Limb (tissue), 2 donors: Measurements from ENCODE around the gene HSD17B14.
"Not testable (repeated sequence)": the region's sequence is repeated elsewhere in the genome, so short reads cannot be mapped to it uniquely, and the experiment has no call there.

Experiments used
- DNase-seq, 2 donors: peaks; one replicate each; pipeline ENCODE4 v3.0.0-alpha.2; 2016; ENCODE audit errors: extremely low spot score in 2 of 2

Gene HSD17B14

DNA sequence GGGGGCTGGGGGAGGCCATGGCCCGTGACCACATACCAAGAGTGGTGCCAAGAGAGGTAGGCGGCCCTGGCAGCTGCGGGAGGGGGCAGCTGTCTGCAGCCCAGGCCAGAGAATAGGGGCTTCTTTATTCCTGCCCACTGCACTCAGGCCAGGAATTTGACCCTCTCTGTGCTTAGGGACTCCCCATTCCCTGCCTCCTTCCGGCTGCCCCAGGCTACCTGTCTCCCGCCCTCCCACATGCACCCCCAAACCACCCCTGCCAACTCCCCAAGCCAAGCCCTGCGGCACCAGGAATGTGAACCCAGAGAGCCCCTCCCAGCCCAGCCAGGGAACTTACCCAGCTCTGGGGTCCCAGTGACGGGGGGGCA, 31.4 kb upstream of the HSD17B14 start:
- DNase-seq, result peak in 1 of 2 donors; percentile 60

DNA sequence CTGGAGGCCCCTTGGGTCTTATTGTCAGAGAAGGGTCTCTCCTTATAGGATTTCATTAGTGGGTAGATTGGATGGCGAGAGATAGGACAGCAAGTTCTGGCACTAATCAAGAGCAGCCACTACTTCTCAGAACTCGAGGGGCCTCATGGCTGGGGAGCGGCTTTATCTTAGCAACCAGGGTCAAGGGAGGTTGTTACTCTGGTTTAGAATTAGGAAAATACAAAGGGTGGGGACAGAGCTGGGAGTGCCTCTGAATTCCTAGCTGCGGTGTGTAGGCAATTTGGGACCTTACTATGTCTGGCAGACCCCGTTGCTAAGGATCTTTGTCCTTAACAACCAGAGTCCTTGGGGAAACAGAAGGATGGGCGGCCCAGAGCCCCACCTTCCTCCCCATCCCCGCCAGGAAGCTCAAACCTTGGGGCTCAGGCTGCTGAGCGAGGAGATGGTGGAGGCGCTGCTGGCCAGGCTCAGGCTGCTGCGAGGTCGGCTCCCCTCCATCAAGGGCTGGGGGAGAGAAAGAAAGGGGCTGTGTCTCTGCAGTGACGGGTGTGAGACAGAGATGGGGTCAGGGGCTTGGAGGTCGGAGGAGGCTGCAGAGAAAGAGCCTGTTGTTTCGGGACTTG, 30.9 kb upstream of the HSD17B14 start:
- peak; percentile 53 to 68 for DNase-seq

- DNase-seq, result no peak
Observed at GRCh38 chr19:48866692-48867091, 30.4 kb upstream of the HSD17B14 start.

GRCh38 chr19:48862827-48863226, 26.5 kb upstream of the HSD17B14 start:
- DNase-seq, result no peak

DNA sequence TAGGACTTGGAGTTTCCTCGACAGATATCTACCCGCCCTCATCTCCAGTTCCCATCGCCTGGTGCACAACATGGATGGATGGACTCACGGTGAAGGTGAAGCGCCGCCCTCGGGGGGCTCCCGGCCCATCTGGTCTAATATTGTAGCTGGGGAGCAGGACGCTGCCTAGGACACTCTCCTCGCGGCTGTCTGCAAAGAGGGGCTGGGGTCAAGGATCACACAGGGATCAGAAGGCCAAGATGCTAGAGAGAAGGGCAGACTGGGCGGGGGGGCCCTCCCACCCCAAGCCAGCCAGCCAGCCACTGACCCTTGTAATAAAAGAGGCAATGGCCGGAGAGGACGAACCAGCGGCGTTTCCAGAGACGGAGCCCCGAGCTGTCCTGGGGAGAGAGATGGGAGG, 25.0 kb upstream of the HSD17B14 start:
- DNase-seq, result no peak

DNA sequence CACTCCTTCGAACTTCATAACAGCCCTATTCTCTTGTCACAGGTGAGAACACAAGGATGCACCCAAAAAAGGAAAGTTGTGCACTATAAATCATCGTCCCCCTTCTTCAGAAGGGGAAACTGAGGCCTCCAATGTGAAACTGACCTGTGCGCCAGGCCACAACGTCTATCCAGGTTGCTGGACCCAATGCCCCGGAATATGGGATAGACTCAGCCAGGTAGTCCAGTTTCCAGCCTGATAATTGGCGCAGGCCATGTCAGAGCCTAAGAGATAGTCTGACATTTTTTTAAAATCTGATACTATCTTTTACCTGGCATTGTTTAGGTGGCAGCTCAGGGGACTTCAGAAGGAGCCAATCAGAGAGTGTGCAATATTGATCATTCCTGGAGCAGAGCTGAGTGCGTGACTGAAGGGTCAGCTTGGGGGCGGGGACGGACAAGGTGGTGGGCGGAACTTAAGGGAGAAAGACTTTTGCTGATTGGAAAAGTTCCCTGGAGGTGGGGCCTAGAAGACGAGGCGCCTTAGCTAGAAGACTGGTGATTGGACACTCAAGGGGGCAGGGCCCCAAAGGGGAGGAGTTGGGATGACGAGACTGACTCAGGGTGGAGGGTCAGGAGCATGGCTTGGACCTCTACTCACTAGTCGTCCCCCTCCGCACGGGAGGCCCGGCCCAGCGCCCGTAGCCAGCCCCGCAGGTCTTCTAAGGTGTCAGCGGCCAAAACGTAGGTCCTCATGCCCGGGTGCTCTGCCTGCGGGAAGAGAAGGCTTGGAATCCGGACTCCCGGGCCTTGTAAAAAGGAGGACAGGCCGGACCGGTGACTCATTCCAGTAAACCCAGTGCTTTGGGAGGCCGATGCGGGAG, 23.7 kb upstream of the HSD17B14 start:
- DNase-seq, result no peak

DNA sequence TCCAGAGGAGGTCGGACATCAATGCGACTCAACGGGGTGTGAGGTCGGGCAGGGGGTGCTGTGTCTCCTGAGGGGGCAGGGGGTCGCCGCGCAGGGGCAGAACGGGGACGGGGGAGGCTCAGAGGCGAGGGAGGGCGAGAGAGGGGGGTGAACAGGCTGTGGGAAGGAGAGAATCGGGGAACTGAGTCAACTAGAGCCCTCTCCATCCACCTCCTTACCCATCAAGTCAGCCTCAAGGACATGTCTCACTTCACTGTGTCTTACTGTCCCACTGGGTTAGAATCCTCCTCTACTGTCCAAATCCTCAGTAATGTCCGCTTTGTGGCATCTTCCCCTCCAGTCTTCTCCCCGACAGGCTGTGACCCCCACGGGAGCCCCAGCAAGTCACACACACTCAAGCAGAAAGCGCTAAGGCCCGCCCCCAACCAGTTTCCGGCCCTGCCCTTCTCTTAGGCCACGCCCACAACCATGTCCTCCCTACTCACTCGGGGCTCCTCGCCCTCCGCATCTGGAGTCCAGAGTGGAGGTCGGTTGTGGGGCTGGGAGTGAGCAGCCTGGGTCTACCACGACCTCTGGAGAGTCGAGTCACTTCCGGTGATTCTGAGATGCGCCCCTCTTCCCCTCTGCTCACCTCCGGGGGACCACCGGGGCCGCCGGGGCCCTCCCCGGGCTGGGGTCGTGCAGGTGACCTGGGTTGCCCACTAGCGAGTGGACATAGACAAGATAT, 22.9 kb upstream of the HSD17B14 start:
- DNase-seq, result peak in 1 of 2 donors; percentile 61

DNA sequence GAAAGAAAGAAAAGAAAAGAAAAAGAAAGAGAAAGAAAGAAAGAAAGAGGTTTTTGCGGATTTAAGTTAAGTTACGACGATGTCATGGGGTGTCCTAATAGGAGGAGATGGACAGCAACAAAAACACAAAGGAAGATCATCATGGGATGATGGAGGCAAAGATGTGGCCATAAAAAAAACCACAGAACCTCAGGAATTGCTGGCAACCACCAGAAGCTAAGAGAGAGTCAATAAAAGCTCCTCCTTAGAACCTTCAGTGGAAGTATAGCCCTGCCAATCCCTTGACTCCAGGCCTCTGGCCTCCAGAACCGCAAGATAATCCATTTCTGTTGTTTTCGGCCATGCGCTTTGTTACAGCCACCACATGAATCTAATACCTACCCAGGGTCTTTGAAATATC, 20.6 kb upstream of the HSD17B14 start:
- no peak for DNase-seq

GRCh38 chr19:48854103-48854502, 17.8 kb upstream of the HSD17B14 start:
- no peak for DNase-seq

DNA sequence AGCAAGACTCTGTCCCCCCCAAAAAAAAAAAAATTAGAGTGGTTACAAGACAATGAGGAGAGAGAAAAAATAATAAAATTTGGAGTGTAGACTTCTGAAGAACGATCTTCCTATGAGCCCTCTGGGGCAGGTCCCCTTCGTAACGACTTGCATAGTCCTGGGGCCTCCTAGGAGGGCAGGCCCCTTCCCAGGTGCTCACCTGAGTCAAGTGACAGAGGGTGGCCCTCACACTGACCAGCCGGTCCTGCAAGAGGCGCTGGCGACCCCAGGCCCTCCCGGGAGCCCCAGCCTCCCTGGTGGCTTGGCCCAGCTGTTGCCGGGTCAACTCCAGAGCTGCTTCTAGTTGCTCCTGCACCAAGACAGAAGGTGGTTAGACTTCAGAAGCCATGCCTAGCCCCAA, 17.2 kb upstream of the HSD17B14 start:
- DNase-seq, result no peak

GRCh38 chr19:48852292-48852691, 16.0 kb upstream of the HSD17B14 start:
- no peak for DNase-seq

- DNase-seq, result not testable (repeated sequence)
Observed at GRCh38 chr19:48846659-48847058, 10.4 kb upstream of the HSD17B14 start.

DNA sequence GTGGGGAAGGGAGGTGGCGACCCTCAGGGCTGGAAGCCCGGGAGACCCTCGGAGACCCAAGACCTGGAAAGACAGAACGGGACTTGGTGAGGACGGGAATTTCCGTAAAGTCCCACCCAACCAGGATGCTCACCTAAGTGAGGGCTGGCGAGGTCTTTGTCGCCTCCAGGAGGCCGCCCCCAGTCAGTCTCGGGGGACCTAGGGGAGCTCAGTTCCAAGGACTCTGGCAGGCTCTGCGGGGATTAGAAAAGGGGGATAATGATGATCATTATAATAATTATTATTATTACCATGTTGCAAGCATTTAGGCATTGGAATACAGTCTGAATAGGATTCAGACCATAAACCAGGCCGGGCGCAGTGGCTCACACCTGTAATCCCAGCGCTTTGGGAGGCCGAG, 9.1 kb upstream of the HSD17B14 start:
- no peak for DNase-seq

DNA sequence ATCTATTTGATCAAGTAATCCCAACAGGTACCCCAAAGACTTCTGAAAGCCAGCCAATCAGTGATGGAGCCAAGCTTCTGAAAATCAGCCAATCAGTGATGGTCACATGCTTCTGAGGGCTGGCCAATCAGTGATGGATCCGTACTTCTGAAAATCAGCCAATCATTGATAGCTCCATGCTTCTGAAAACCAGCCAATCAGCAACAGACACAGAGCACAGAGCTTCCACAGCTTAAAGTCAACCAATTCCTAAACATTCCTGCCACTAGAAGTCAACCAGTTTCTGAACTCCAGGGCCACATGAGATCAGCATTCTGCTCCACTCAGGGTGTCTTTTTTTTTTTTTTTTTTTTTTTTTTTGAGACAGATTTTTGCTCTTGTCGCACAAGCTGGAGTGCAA, 8.2 kb upstream of the HSD17B14 start:
- DNase-seq, result no peak

DNA sequence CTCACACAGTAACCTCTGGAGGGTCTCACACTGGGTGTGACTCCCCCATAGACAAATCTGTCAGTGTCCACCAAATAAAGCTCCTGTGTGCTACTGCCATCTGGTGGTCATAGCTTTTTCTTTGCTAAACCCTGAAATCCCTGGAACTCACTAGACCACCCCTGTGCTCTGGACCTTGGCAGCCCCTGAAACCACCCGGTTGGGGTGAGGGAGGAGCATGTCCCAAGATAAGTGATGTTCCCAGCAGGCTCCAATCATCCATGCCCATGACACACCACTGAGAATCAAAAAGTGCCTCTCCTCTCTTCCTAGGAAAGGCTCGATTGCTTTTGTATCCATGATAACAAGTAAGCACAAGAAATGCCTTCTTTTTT, 6.5 kb upstream of the HSD17B14 start:
- peak; percentile 67 to 77 for DNase-seq

GRCh38 chr19:48841571-48841970, 5.3 kb upstream of the HSD17B14 start:
- no peak for DNase-seq

- DNase-seq, result no peak
Observed at GRCh38 chr19:48841047-48841446, 4.8 kb upstream of the HSD17B14 start.

DNA sequence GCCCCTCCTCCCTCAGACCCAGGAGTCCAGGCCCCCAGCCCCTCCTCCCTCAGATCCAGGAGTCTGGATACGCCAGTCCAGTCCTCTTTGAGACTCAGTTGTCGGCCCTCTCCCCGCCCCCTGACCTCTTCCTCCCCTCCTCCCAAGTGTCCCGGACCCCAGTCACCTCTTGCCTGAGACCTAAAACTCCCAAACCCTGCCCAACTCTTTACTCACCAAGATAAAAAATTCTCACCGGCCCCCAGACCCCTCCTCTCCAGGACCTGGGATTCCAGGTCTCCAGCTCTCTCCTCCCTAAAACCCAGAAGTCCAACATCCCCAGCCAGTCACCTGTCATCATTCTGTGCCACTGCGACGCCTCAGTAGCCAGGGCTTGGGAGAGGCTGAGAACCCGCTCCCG, 1.4 kb upstream of the HSD17B14 start:
- no peak for DNase-seq

- peak; percentile 86 to 87 for DNase-seq
Observed at GRCh38 chr19:48837051-48837524, 797 bp upstream of the HSD17B14 start.

DNA sequence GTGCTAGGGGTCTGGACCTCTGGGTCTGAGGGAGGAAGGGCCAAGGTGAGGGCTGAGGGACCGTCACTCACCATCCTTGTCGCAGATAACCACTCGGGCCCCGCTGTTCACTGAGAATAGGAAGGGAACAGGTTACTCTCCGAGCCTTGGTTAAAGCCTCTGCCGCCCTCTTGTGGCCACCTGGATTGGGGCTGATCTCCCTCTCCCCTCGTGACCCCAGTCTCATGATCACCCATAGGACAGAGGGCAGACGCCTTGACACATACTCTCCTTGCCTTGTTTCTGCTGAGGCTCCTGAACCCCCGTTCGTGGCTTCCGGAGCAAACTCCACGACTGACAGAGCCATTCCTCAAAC, 580 bp downstream of the HSD17B14 start:
- DNase-seq, result peak; percentile 80 to 91

GRCh38 chr19:48833977-48834376, 2.3 kb downstream of the HSD17B14 start:
- DNase-seq, result no peak

DNA sequence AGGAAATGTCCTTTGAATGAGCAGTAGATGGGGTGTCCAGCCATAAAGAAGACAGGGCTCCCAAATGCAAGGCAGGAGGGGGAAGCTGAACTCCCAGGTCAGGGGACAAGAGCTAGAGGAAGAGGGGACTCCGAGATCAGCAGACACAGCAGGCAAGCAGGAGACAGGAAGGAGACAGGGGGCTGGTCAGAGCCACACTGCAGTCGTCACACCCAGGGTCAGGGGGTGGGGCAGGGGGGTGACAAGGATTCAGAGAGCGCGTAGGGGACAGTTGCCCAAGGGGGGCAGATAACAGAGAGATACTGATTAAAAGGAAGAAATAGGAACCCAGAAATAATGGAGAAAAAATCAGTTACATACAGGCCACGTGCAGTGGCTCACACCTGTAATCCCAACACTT, 3.2 kb downstream of the HSD17B14 start:
- DNase-seq, result no peak
